ENCODE data around the gene MICAL3. TPM values are rescaled to one million over a fixed set of nuclear protein-coding genes. Genes with fewer than 3 reads are reported as not detected.

Gene MICAL3
- total RNA-seq, 1 donor from 2014 or later: 54.8 TPM

GRCh38 chr22:17836992-17837742, 187.2 kb downstream of the MICAL3 start:
- Mint-ChIP-seq H3K9me3 (ENCODE audit: low read depth) (no peaks in the 10 kb centered on the region), H3K27ac (no peak overlapping the region), H3K27me3 (no peaks in the 10 kb centered on the region), H3K4me1 (ENCODE audit: low read depth) (no peaks in the 10 kb centered on the region), H3K4me3 (ENCODE audit: low read depth) (no peak overlapping the region), H3K36me3 (ENCODE audit: insufficient read depth) (no peaks in the 10 kb centered on the region)
- TF ChIP-seq CTCF (IDR thresholded peaks at IDR 0.05; ENCODE audit: unreplicated experiment): no peak
- DNase-seq (ENCODE audit: low spot score, unreplicated experiment): no peak

- DNase-seq (ENCODE audit: low spot score, unreplicated experiment): no peak
- H3K4me3 Mint-ChIP-seq (ENCODE audit: low read depth): no peak overlapping the region
- no peak overlapping the region for H3K27ac Mint-ChIP-seq
- TF ChIP-seq CTCF (IDR thresholded peaks at IDR 0.05; ENCODE audit: unreplicated experiment): no peak
- no peaks in the 10 kb centered on the region for H3K4me1 Mint-ChIP-seq (ENCODE audit: low read depth)
- H3K9me3 Mint-ChIP-seq (ENCODE audit: low read depth): no peaks in the 10 kb centered on the region
- H3K27me3 Mint-ChIP-seq: no peaks in the 10 kb centered on the region
- no peaks in the 10 kb centered on the region for H3K36me3 Mint-ChIP-seq (ENCODE audit: insufficient read depth)
These were observed 189.1 kb downstream of the MICAL3 start for GRCh38 chr22:17835256-17835655.

GRCh38 chr22:17833489-17833888, 190.9 kb downstream of the MICAL3 start:
- Mint-ChIP-seq H3K27me3 (no peaks in the 10 kb centered on the region), H3K4me1 (ENCODE audit: low read depth) (no peaks in the 10 kb centered on the region), H3K4me3 (ENCODE audit: low read depth) (no peak overlapping the region), H3K36me3 (ENCODE audit: insufficient read depth) (no peaks in the 10 kb centered on the region), H3K9me3 (ENCODE audit: low read depth) (no peaks in the 10 kb centered on the region), H3K27ac (no peak overlapping the region)
- no peak for TF ChIP-seq CTCF (IDR thresholded peaks at IDR 0.05; ENCODE audit: unreplicated experiment)
- DNase-seq (ENCODE audit: low spot score, unreplicated experiment): no peak

- Mint-ChIP-seq H3K4me1 (ENCODE audit: low read depth) (no peaks in the 10 kb centered on the region), H3K4me3 (ENCODE audit: low read depth) (no peak overlapping the region), H3K9me3 (ENCODE audit: low read depth) (no peaks in the 10 kb centered on the region), H3K27ac (no peak overlapping the region), H3K27me3 (no peaks in the 10 kb centered on the region), H3K36me3 (ENCODE audit: insufficient read depth) (no peaks in the 10 kb centered on the region)
- no peak for DNase-seq (ENCODE audit: low spot score, unreplicated experiment)
- TF ChIP-seq CTCF (IDR thresholded peaks at IDR 0.05; ENCODE audit: unreplicated experiment): no peak
These were observed 191.7 kb downstream of the MICAL3 start for GRCh38 chr22:17832665-17833064.

- no peaks in the 10 kb centered on the region for H3K27me3 Mint-ChIP-seq
- DNase-seq (ENCODE audit: low spot score, unreplicated experiment): no peak
- no peak overlapping the region for H3K27ac Mint-ChIP-seq
- H3K4me3 Mint-ChIP-seq (ENCODE audit: low read depth): no peak overlapping the region
- H3K36me3 Mint-ChIP-seq (ENCODE audit: insufficient read depth): no peaks in the 10 kb centered on the region
- no peak for TF ChIP-seq CTCF (IDR thresholded peaks at IDR 0.05; ENCODE audit: unreplicated experiment)
- no peaks in the 10 kb centered on the region for H3K9me3 Mint-ChIP-seq (ENCODE audit: low read depth)
- H3K4me1 Mint-ChIP-seq (ENCODE audit: low read depth): no peaks in the 10 kb centered on the region
These were observed 192.7 kb downstream of the MICAL3 start for GRCh38 chr22:17831501-17832251.
